T-helper 1 cell treated with Interleukin-12 subunit alpha and Interleukin-12 subunit beta and Interleukin-4 antibody, amounts not matched to agents 30 ng/mL and 1 ng/mL, for 36 hours (primary cell): ENCODE data around the gene LDHAL6B. TPM values are rescaled to one million over a fixed set of nuclear protein-coding genes. Genes with fewer than 3 reads are reported as not detected.

Experiments used
- intact Hi-C: fragments of 100-400 bp; cut with micrococcal nuclease; formaldehyde crosslinking; loops from one replicate; pipeline ENCODE4 v1.15.1; 2024
- total RNA-seq: library from RNA; stranded (reverse); gene quantifications from 2 replicates; pipeline ENCODE4 v1.2.3, GENCODE V29; 2022

The LDHAL6B gene
- total RNA-seq, 1 donor from 2014 or later: not detected

DNA sequence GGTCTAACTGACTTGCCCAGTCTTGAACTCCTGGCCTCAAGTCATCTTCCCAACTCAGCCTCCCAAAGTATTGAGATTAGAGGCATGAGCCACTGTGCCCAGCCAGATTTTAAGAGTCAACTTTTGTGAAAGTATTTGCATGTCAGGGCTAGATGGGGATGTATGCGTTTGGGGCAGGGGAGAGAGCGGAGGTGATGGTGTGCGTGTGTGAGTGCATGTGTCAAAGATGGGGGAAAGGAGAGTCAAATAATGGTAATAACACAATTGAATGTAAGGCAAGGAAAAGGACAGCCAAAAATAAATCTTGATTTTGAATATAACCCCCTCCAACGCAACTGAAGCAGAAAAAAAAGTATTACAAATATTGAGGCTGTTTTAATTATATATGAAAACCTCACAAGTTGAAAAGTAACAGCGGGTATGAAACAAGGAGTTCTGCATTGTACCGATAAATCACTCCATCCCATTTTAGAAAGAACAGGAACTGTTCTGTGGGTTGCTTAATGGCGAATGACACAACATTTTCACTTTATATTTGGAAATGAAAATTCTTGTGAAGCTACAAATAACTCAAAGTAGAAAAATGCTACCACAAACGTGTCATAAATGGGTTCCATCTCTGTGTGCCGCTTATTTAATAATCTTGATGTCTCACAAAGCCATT, 29.9 kb upstream of the LDHAL6B start:
- intact Hi-C loops: no loop called here

DNA sequence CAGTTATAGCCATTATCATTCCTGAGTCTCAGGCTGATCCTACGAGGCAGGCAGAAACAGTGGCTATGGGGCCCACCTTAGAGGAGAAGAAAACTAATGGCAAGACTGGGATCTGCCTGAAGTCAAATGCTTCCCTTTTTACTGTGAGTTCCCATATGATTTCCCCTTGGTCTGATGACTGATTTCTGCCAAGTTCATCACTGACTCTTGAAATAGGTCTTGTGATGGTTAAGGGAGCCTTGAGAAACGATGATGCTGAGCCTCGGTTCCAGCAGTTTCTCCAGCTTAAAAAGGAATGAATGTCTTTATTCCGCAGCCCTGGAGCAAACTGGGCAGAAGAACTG, 29.4 kb upstream of the LDHAL6B start:
- intact Hi-C loops: no loop called here

DNA sequence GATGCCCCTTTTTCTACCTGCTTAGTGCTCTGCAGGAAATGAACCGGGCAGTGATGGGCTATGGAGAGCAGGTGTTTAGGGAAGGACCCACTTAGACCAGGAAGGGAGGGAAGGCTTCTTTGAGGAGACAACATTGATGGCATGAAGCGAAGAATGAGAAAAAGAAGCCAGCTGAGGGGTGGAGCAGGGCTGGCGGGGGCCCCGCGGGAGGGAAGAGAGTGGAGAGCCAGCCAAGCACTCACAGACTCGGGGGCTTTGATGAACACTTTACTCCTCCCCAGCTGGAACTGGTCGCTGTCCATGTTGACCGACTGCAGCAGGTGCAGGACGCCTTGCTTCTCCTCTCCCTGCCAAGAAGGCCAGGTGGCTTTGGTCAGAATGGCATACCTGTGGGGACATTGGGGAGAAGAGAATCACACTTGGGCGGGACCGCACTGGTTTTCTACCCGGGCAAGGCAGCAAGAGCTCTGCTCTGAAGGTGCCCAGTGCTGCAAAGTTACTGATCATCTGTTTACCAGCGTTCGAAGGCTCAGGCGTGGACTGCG, 28.4 kb upstream of the LDHAL6B start:
- intact Hi-C loops: no loop called here

DNA sequence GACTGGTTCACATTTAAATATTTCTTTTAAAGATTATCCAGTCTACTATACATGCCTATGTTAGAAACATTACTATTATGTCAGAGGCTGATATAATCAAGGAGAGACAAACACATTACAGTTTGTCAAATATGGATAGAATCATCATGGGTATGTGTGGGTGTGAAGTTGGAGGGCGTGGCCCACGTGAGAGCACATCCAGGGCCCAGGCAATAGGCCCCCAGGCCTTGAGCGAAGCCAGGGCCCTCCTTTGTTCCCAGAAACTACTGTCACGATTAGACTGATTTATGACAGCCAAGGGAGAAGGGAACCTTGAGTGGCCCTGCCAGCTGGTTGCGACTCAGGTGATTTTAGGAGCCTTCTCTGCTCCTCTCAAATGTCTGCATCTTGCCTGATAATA, 26.9 kb upstream of the LDHAL6B start:
- intact Hi-C loops: no loop called here

DNA sequence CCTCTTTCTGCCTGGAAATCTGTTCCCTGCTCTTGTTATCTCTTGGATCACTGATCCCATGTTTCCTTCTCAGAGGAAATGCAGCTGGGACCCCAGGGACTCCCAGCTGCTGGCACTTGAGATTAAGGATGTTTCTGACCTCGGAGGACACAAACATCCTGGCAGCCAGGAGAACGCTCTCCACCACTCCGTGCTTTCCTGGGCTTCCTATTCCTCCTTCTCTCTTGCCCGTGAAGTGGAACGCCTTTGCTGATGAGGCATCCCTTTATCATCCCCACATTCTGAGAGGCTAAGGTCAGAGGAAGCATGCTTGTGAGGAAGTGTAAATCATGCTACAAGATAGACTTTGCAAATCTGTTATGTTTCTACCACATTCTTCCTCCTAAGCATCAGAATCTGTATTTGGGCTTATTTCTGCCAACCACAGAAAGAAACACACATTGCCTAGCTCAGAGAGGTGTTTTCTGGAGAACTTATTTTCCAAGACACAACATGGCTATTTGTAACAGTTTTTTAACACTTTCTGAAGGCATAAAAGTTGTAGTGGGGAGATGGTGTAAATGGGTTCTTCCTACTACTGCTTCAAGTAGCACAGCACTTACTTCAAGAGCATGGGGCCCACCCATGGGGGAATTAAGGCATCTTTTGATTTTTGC, 25.6 kb upstream of the LDHAL6B start:
- intact Hi-C loops: no loop called here

DNA sequence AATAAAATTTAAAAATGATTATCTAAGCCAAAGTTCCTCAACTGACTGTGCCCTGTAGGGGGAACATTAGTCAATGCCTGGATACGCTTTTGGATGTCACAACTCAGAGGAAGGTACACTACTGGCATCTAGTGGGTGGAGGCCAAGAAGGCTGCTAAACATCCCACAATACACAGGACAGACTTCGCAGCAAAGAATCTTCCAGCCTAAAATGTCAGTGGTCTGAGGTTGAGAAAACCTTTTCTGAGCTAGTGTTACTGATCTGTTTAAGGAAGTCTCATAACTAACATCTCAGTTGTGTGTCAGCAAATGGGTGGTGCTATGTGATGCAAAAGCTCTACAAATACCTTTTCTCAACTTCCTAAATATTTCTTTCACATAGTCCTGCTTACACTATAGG, 20.9 kb upstream of the LDHAL6B start:
- intact Hi-C loops: no loop called here

DNA sequence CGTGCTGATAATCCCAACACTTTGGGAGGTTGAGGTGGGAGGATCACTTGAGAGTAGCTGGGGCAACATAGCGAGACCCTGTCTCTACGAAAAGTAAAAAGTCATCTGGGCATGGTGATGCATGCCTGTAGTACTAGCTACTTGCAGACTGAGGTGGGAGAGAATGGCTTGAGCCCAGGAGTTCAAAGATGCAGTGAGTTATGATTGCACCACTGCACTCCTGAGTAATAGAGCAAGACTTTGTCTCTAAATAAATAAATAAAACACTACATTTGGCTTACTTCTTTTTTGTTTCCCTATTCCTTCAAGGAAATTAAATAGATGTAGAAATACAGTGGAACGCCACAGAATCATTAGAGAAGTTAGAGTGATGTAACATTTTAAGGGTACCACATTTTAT, 20.1 kb upstream of the LDHAL6B start:
- intact Hi-C loops: no loop called here

DNA sequence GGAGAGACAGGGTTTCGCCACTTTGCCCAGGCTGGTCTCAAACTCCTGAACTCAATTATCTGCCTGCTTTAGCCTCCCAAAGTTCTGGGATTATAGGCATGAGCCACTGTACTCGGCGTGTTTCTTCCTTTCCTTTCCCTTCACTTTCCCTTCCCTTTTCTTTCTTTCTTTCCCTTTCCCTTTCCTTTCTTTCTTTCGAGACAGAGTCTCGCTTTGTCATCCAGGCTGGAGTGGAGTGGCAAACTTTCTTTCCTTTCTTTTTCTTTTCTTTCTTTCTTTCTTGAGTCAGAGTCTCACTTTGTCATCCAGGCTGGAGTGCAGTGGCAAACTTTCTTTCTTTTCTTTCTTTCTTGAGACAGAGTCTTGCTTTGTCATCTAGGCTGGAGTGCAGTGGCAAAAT, 17.4 kb upstream of the LDHAL6B start:
- intact Hi-C loops: no loop called here

- intact Hi-C loops: no loop called here
These were observed 16.4 kb upstream of the LDHAL6B start for GRCh38 chr15:59190291-59190690.

GRCh38 chr15:59191855-59192237, 14.8 kb upstream of the LDHAL6B start:
- intact Hi-C loops: no loop called here

GRCh38 chr15:59194639-59195325, 11.9 kb upstream of the LDHAL6B start:
- intact Hi-C loops: no loop called here

DNA sequence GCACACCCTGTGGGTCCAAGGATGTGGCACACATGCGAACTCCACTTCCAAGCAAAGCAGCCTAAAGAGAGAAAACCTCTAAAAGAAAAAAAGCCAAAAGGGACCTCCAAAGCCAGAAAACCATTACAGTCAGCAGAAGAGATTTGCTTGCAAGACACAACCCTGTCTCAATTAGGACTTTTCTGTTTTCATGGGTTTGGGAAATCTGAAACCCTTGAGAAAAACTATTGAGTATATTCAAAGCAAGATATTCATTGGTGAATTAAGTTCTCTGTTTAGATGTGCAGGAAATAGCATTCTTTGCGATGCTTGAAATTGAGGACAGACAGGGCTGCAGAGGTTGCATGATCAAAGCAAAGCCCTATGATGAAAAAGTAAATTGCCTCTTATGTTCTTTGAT, 10.2 kb upstream of the LDHAL6B start:
- intact Hi-C loops: no loop called here

DNA sequence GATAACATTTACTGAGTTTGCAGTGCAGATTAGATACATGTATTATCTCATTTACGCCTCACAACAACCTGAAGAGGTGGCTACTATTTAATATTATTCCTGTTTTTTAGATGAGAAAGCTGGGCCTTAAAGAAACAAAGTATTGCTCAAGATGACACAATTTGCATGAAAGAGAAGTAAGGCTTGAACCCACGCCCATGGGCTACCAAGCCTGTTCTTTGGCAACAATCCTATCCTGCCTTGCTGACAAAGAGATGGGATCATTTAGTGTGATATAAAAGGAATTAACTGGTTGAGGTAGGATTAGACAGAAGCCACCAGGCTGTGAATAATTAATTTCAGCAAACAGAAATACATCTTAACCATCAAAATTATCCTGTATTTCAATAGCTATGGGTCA, 9.2 kb upstream of the LDHAL6B start:
- intact Hi-C loops: no loop called here

- intact Hi-C loops: no loop called here
These were observed 6.8 kb upstream of the LDHAL6B start for GRCh38 chr15:59199626-59200465.

DNA sequence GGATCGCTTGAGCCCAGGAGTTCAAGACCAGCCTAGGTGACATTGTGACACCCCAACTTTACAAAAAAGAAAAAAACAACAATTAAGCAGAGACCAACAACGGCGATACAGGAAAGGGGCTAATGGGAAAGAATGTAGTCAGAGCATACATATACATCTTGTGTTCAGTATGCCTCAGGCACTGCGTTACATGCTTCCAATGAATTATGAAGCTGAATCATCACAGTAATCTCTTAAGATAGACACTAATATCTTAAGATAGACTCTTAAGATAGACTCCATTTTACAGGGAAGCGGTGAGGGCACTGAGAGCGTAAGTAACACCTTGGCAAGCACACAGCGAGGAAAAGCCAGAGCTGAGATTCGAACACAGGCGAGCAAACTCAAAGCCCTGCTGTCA, 6.1 kb upstream of the LDHAL6B start:
- intact Hi-C loops: no loop called here

GRCh38 chr15:59203008-59203407, 3.6 kb upstream of the LDHAL6B start:
- intact Hi-C loops: no loop called here

DNA sequence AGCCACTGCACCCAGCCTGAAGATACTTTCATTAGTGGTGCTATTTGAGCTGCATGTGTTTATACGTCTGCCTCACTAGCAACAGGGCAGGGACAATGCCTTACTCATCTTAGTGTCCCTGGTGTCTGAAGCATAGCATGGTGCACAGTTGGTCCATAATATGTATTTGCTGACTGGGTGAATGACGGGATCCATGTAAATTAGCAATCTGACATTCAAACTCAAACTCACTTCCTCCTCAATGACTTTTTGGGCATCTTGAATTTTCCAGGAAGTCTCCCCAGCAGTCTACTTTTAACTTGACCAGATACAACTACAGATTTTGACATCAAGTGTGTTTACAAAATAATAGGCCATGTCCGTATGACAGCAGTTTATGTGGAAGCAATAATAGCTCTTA, 3.0 kb upstream of the LDHAL6B start:
- intact Hi-C loops: no loop called here

- intact Hi-C loops: no loop called here
These were observed 612 bp upstream of the LDHAL6B start for GRCh38 chr15:59205839-59206622.

GRCh38 chr15:59208613-59209249, 2.1 kb downstream of the LDHAL6B start:
- intact Hi-C loops: no loop called here

GRCh38 chr15:59210186-59210585, 3.5 kb downstream of the LDHAL6B start:
- intact Hi-C loops: no loop called here
